Ovary (tissue), 9 donors: Measurements from ENCODE around the gene TCEAL5. TPM values are rescaled to one million over a fixed set of nuclear protein-coding genes. Genes with fewer than 3 reads are reported as not detected.

Experiments
- DNase-seq, 5 donors: peaks; one replicate each; pipeline ENCODE4 v3.0.0-alpha.2; 2019 to 2020
- H3K27ac ChIP-seq, 2 donors: fragments of 200-600 bp; one replicate each; pipeline versions ENCODE4 v1.5.1 to v1.8.0; 2019 to 2022
- H3K27me3 ChIP-seq: fragments of 200-600 bp; one replicate; pipeline ENCODE4 v1.8.0; 2022
- H3K36me3 ChIP-seq: fragments of 200-600 bp; sonication (generic); one replicate; pipeline ENCODE4 v1.5.1; 2019
- H3K4me1 ChIP-seq: one replicate; pipeline ENCODE4 v1.8.1; 2013; ENCODE audit warnings: mild to moderate bottlenecking, moderate library complexity; ENCODE audit not compliant: insufficient read depth
- H3K4me3 ChIP-seq: fragments of 200-600 bp; sonication (generic); one replicate; pipeline ENCODE4 v1.5.1; 2017
- H3K9me3 ChIP-seq, 2 donors: fragments of 200-600 bp in 1 of 2; sonication (generic) in 1 of 2; one replicate each; pipeline versions ENCODE4 v1.5.1 to v1.8.1; 2013 to 2019; ENCODE audit warnings: mild to moderate bottlenecking in 1 of 2, moderate library complexity in 1 of 2
- CTCF ChIP-seq, 3 donors: fragments of 450-650 bp in 2 of 3; fragments of 200-600 bp in 1 of 3; IDR thresholded peaks; one replicate each; pipeline versions ENCODE4 v1.5.1 to v1.8.0; 2016 to 2022; ENCODE audit warnings: antibody characterized with exemption in 3 of 3, mild to moderate bottlenecking in 1 of 3
- EP300 ChIP-seq: sonication (generic); formaldehyde crosslinking; IDR thresholded peaks from one replicate; pipeline ENCODE4 v1.6.1; 2017; ENCODE audit warnings: antibody characterized with exemption
- POLR2A ChIP-seq: fragments of 450-650 bp; IDR thresholded peaks from one replicate; pipeline ENCODE4 v1.6.1; 2017; ENCODE audit warnings: antibody characterized with exemption, mild to moderate bottlenecking, moderate library complexity
- WGBS, 3 donors: extraction: QIAGEN DNeasy Blood & Tissue Kit in 1 of 3; methylation state at CpG; one replicate each; pipeline versions ENCODE4 v1.1.5 to v1.1.7; 2013 to 2017; 5-methylcytosine and 5-hydroxymethylcytosine counted together
- intact Hi-C, 4 donors: fragments of 100-400 bp; cut with DNase I; formaldehyde crosslinking; loops; one replicate each; pipeline versions ENCODE4 v1.11.0 to v1.15.1; 2022 to 2023
- polyA plus RNA-seq, 2 donors: library from polyadenylated mRNA; stranded (reverse); fragments of 200-250 nt in 1 of 2; fragments of 350-450 nt in 1 of 2; fragmentation: Illumina TruSeq in 1 of 2; extraction: RNeasy Lipid Tissue Mini Kit (QIAGEN cat#74804) in 1 of 2; gene quantifications; one replicate each; pipeline ENCODE4 v1.2.3, GENCODE V29; 2013 to 2014
- total RNA-seq, 7 donors: library from RNA; depleted of rRNA in 2 of 7; stranded (reverse); fragments of >200 nt in 2 of 7; fragmentation: NEBNext Ultra II Directional in 3 of 7; extraction: Animal tissue kit (Norgen Biotek cat#: 25700) in 3 of 7; gene quantifications; one replicate each; pipeline versions ENCODE4 v1.1.0 to v1.2.4, GENCODE V29; 2016 to 2023
- donor health status: DM: no; HTN: no; CAD: no; lungs with moderate emphysema.
- donor health status: DM: no; HTN: no; CAD: no.
- donor health status: Bipolar disorder and iron deficiency.
- donor health status: DM: yes; HTN: yes; CAD: no.
- donor health status: DM: no; HTN: no; CAD: no.
- donor health status: DM: yes; HTN: yes; CAD: no.

TCEAL5 gene
- total and polyA plus RNA-seq, 9 donors, result 0.50 to 4.0 (median 2.4) TPM; not detected in 1

GRCh38 chrX:103304705-103305104, 28.2 kb upstream of the TCEAL5 start:
- intact Hi-C loops, result no loop called here
- Histone ChIP-seq H3K27ac (no peak overlapping the region), H3K9me3 (no peaks in the 10 kb centered on the region), H3K27me3 (no peaks in the 10 kb centered on the region), H3K4me1 (no peaks in the 10 kb centered on the region), H3K4me3 (no peak overlapping the region), H3K36me3 (no peaks in the 10 kb centered on the region)
- DNase-seq, result no peak
- no peak for TF ChIP-seq POLR2A
- TF ChIP-seq CTCF (IDR thresholded peaks at IDR 0.05), result no peak
- TF ChIP-seq EP300, result no peak

- no peak overlapping the region for H3K4me3 ChIP-seq
- TF ChIP-seq EP300, result no peak
- no peak for TF ChIP-seq POLR2A
- TF ChIP-seq CTCF (IDR thresholded peaks at IDR 0.05), result no peak
- H3K4me1 ChIP-seq, result no peaks in the 10 kb centered on the region
- no peaks in the 10 kb centered on the region for H3K27me3 ChIP-seq
- WGBS, 3 donors, result 78 to 83% (median 80%) methylated on average over 2 of the region's 2 CpGs
- no peaks in the 10 kb centered on the region for H3K36me3 ChIP-seq
- no peak overlapping the region for H3K27ac ChIP-seq
- intact Hi-C loops, result no loop called here
- no peaks in the 10 kb centered on the region for H3K9me3 ChIP-seq
- no peak for DNase-seq
Measured at GRCh38 chrX:103293118-103293517, 16.6 kb upstream of the TCEAL5 start.

GRCh38 chrX:103279624-103280023, 3.1 kb upstream of the TCEAL5 start:
- H3K9me3 ChIP-seq, result no peaks in the 10 kb centered on the region
- TF ChIP-seq CTCF (IDR thresholded peaks at IDR 0.05), result no peak
- TF ChIP-seq EP300, result no peak
- TF ChIP-seq POLR2A, result no peak
- H3K4me3 ChIP-seq, result no peak overlapping the region
- intact Hi-C loops, result no loop called here
- no peaks in the 10 kb centered on the region for H3K4me1 ChIP-seq
- no peaks in the 10 kb centered on the region for H3K36me3 ChIP-seq
- H3K27me3 ChIP-seq, result no peaks in the 10 kb centered on the region
- WGBS, 3 donors, result 47 to 68% (median 58%) methylated on average over 1 of the region's 1 CpG
- DNase-seq, result no peak
- no peak overlapping the region for H3K27ac ChIP-seq

GRCh38 chrX:103275947-103276567, 493 bp downstream of the TCEAL5 start:
- no peak for DNase-seq
- WGBS, 3 donors, result 23 to 40% (median 32%) methylated on average over 23 of the region's 23 CpGs
- no peaks in the 10 kb centered on the region for H3K27me3 ChIP-seq
- no peak for TF ChIP-seq CTCF (IDR thresholded peaks at IDR 0.05)
- TF ChIP-seq POLR2A, result no peak
- no peak for TF ChIP-seq EP300
- no peaks in the 10 kb centered on the region for H3K4me1 ChIP-seq
- intact Hi-C loops, result no loop called here
- no peaks in the 10 kb centered on the region for H3K36me3 ChIP-seq
- no peaks in the 10 kb centered on the region for H3K9me3 ChIP-seq
- no peak overlapping the region for H3K27ac ChIP-seq
- peak overlapping the region; percentile 22 for H3K4me3 ChIP-seq
